Skin of body (tissue), 3 donors: ENCODE data around the gene SLC27A3. TPM values are rescaled to one million over a fixed set of nuclear protein-coding genes. Genes with fewer than 3 reads are reported as not detected.

Experiments
- DNase-seq: peaks from one replicate; lab custom pipeline; 2025; lab: John Stamatoyannopoulos, UW
- small RNA-seq: library from RNA; depleted of rRNA; stranded (forward); fragments of <200 nt; gene quantifications from one replicate; pipeline ENCODE3, GENCODE V24; 2014; ENCODE audit warnings: low replicate concordance
- total RNA-seq: library from RNA; depleted of rRNA; stranded (reverse); fragments of >200 nt; gene quantifications from one replicate; pipeline ENCODE4 v1.2.3, GENCODE V29; 2014

The SLC27A3 gene
- total RNA-seq, 1 donor from 2014 or later = 25.0 TPM

DNA sequence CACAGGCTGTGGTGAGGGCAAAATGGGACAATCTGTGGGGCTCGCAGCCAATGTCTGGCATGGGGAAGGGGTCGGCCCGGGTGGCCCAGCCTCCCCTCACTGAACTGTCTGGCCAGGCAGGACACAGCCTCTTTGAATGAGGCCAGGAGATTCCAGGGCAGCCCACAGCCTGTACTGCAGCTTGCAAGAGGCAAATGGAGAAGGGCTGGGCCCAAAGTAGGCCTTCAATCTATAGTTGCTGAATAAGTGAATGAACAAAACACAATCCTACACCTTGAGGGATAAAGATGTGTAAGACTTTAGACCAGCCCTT, 23.2 kb downstream of the SLC27A3 start:
- DNase-seq = no peak

DNA sequence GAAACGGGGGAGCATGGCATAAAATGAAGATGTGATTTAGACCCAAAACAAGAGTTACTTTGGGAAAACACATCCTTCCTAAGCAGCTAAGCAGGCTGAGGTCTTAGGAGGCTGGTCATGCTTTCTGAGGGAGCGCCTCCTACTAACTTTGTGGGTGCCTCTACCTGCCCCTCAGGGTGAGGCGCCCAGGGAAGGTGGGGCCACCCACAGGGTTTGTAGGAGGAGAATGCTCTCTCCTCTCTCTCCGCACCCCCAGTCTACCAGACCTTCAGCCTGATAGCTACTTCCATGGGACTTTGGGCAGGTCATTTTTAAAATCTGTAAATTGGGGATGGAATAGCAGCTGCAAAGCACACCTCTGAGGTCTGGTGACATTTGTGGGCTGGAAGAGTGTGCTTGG, 23.8 kb downstream of the SLC27A3 start:
- DNase-seq = no peak

DNA sequence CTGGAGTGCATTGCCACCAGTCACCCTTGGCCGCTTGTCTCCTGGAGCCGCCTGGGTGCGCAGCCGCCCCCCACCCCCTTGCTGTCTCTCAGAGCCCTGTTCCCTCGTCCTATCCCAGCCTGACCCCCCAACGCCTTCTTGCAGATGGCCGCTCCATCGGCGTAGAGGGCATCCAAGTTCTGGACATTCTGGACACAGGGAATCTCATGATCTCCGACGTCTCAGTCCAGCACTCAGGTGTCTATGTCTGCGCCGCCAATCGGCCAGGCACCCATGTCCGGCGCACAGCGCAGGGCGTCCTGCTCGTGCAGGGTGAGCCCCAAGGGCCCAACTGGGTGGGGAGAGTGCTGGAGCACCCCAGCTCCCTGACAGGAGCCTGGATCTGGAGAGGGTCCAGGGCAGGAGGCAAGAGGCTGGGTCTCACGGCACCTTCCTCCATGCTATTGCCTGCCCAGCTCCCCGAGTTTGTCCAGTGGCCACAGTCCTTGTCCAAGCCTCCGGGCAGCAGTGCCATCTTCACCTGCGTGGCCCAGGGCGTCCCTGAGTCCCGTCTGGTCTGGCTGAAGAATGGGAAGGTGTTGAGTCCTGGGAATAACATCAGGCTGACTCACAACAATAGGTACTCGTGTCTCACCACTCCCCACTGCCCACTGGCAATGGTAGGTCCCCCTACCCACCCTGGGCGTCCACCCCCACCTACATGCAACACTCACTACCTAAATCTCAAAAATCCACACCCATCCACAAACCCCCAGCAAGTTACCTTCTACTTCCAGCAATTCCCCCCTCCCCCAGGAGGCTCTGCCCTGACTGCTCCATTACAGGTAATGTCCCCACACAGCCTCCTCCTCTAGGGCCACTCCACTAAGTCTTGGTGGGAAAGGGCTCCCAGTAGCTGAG, 24.6 kb downstream of the SLC27A3 start:
- DNase-seq = no peak

- no peak for DNase-seq
These were observed 25.3 kb downstream of the SLC27A3 start for GRCh38 chr1:153800516-153800915.

DNA sequence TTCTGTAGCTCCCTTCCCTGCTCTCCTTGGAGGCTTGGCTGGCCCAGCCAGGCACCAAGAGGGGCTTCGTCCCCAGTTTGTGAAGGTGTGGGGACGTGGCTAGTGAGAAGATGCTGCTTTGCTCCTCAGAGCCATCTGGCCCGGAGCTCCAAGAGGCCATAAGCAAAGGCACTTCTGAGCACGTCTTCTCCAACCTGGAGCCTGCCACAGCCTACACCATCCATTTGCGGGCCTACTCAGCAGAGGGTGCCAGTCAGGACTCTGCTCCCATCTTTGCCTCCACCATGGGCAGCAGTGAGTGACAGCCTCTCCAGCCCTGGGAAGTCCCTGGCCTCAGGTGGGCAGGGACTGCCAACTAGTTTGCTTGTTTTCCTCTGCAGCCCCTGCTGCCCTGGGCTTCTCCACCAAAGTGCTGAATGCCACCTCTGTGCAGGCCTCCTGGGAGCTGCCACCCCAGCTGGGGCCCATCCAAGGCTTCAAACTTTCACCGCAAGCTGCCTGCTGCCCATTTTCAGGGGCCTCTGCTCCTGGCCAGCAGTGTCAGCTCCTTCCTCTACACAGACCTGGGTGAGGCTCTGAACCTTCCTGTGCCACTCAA, 25.9 kb downstream of the SLC27A3 start:
- DNase-seq = no peak

DNA sequence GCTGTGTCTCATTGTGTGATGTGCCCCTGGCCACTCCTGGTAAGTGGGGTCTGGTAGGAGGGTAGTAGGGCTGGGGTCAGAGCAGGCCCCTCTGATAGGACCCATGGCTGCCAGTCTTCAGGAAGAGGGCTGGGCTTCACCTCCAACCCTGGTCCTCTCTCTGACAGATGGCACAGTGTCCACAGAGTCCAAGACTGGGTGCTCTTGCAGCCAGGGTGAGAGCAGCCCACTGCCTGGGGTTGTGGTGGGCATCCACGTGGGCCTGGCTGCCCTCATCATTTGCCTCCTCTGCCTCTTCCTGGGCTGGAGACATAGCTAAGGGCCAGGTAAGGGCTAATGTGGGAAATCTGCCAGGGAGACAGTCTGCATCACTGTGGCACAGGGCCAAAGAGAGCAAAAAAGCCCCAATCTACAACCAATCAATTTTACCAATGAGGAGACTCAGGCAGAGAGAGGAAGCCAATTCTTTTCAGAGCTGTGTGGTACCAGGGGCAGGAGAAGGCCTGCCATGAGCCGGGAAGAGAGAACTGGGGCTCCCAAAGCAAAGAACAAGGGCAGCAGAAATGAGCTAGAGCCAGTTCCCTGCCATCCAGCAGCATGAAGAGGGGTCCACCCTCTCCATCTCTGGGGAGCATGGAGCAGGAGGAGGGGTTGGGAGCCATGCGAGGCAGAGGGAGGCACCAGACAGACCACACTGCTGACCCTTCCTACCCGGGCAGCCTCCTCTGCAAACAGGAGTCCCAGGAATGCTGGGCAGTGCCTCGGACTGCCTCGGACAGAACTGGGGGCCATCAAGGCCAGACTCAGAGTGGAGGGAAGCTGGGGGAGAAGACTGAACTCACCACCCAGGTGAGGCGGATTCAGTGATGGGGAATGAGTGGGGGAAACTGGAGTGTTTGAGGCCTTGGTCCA, 26.8 kb downstream of the SLC27A3 start:
- DNase-seq = no peak

GRCh38 chr1:153803470-153804056, 28.4 kb downstream of the SLC27A3 start:
- DNase-seq = no peak

DNA sequence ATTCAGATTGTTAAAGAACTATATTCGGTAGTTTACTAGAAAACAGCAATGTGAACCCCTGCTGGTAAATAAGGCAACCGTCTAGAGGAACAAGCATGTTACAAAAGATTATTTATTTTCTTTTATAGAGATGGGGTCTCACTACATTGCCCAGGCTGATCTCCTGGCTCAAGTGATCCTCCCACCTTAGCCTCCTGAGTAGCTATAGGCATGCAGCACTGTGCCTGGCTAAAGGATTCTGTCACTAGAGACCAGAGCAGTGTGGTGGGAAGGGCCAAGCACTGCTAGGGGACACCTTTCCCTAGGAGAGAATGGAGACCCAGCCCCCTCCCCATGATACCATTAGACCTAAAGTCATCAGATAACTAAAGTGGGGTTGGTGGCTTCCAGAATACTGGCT, 28.9 kb downstream of the SLC27A3 start:
- DNase-seq = no peak

DNA sequence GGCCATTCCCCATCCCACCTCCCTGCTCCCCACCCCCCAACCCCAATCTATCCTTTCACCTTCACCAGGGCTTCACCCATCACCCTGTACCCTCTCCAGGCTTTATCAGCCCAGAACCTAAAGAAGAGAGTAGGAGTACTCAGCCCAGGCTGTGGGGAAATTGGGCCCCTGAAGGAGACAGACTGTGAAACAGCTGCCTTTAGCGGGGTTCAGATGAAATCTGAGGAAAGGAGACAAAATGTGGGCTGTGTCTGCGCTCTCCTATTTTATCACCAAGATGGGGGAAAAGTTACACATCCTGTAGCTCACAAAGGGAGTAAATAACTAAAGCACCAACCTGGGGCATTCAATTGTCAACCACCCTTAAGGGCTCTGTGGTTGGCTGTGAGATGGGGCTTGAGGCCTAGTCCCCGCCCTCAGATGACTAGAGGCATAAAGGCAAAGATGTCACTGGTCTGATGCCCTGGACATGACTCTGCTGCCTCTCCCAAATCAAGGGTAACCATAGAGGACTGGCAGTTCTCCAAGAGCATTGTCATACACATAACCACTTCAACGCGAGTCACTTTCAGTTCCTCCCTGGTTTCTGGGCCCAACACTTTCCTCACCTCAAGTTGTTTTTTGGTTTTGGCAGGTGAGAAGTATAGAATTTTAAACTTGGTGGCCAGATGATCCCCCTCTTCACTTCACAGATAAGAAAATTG, 30.0 kb downstream of the SLC27A3 start:
- no peak for DNase-seq

- DNase-seq = no peak
These were observed 30.9 kb downstream of the SLC27A3 start for GRCh38 chr1:153805886-153806719.

GRCh38 chr1:153816283-153816889, 41.2 kb downstream of the SLC27A3 start:
- DNase-seq = no peak

DNA sequence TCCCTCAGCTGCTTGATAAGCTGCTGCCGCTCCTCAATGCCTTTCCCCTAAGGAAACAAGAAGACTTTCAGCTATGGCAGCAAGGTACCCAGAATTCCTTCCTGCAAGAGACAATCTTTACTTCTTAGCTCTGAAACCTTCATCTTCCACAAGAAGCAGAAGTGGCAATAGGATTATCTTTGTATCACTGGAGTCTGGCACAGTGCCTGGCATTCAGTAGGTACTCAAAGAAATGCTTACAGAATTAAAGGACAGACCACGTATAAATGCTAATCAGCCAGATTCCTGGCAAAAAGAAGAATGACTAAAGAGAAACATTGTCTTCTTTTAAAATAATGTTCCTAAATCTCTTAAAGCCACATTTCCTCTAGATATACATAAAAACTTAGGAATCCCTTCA, 43.7 kb downstream of the SLC27A3 start:
- no peak for DNase-seq

DNA sequence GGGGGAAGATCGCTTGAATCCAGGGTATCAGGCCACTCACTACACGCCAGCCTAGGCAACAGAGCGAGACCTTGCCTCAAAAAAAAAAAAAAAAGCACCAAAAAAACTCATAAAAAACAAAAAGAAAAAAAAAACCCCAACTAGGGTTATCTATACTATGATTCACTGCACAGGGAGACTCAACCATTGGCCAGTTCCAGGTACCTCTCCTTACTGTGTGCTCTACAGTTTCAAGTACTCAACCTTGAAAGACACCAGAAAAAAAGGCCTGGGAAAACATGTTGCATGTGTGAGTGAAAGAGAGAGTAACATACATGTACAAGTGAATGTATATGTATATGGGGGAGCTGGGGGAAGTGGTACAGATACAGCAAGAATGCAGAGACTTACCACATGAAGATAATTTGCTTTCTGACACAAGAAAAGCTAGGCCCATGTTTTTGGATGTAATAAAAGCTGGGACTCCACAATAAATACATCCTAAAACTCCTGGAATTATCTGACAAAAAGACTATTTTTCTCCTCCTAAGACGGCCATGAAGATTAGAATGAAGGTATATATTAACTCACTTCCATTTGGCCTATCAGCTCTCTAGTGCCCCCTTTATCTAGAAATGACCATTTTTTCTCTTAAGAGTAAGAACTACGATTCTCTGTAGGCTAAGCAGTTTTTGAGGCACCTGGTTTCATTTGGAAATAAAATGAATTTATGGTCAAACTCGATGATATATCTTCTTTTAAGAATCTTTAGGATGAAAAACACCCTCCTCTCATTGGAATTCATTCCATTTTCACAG, 52.2 kb downstream of the SLC27A3 start:
- no peak for DNase-seq

Small RNAs within 50 kb of the gene (small RNA-seq; reads per million reads assigned to genes)
- not detected for gene RF00019

Other genes with a start within 250 kb of the SLC27A3 start
- gene S100A6, start 239.4 kb upstream of the SLC27A3 start, total RNA-seq = 161 TPM
- not detected for gene S100A5, start 234.5 kb upstream of the SLC27A3 start, total RNA-seq
- gene S100A4, start 229.6 kb upstream of the SLC27A3 start, total RNA-seq = 102 TPM
- 36.0 TPM for gene S100A3, start 226.1 kb upstream of the SLC27A3 start, total RNA-seq
- gene S100A2, start 209.6 kb upstream of the SLC27A3 start, total RNA-seq = 71.6 TPM
- 103 TPM for gene S100A16, start 162.3 kb upstream of the SLC27A3 start, total RNA-seq
- gene S100A14, start 159.1 kb upstream of the SLC27A3 start, total RNA-seq = 141 TPM
- gene S100A13, start 147.9 kb upstream of the SLC27A3 start, total RNA-seq = 17.8 TPM
- 5.6 TPM for gene S100A1, start 147.0 kb upstream of the SLC27A3 start, total RNA-seq
- gene CHTOP, start 141.3 kb upstream of the SLC27A3 start, total RNA-seq = 52.1 TPM
- gene SNAPIN, start 116.7 kb upstream of the SLC27A3 start, total RNA-seq = 33.2 TPM
- gene ILF2, start 104.4 kb upstream of the SLC27A3 start, total RNA-seq = 134 TPM
- gene NPR1, start 96.7 kb upstream of the SLC27A3 start, total RNA-seq = 10.6 TPM
- gene INTS3, start 47.4 kb upstream of the SLC27A3 start, total RNA-seq = 40.5 TPM
- gene GATAD2B, start 147.6 kb downstream of the SLC27A3 start, total RNA-seq = 12.6 TPM
- gene DENND4B, start 171.3 kb downstream of the SLC27A3 start, total RNA-seq = 18.8 TPM
- gene CRTC2, start 183.2 kb downstream of the SLC27A3 start, total RNA-seq = 5.1 TPM
- 38.8 TPM for gene SLC39A1, start 188.1 kb downstream of the SLC27A3 start, total RNA-seq
- 10.7 TPM for gene CREB3L4, start 192.5 kb downstream of the SLC27A3 start, total RNA-seq
- gene JTB, start 202.3 kb downstream of the SLC27A3 start, total RNA-seq = 73.8 TPM
- 38.7 TPM for gene RAB13, start 210.9 kb downstream of the SLC27A3 start, total RNA-seq
- gene RPS27, start 215.4 kb downstream of the SLC27A3 start, total RNA-seq = 2,280 TPM